ENCODE data around the gene UBR1. TPM values are rescaled to one million over a fixed set of nuclear protein-coding genes. Genes with fewer than 3 reads are reported as not detected.

The UBR1 gene
- polyA plus RNA-seq, 2 donors = 2.3 to 2.7 TPM

DNA sequence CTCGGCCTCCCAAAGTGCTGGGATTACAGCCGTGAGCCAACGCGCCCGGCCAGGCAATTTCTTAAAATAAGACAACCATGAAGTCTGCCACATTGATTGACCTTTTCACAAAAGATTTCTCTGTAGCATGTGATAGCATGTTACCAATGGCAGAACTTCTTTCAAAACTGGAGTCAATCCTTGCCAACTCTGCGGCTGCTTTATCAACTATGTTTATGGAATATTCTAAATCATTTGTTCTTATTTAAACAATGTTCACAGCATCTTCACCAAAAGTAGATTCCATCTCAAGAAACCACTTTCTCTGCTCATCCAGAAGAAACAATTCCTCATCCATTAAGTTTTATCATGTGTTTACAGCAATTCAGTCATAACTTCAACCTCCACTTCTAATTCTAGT is 9.4 kb downstream of the UBR1 start:
- Histone ChIP-seq H3K27me3 (ENCODE audit: control insufficient read depth in 1 of 2, insufficient read depth in 2 of 2, low read length in 2 of 2) (no peaks in the 10 kb centered on the region), H3K9me3 (ENCODE audit: control insufficient read depth in 2 of 2, insufficient read depth in 1 of 2, low read depth in 1 of 2, low read length in 1 of 2) (no peaks in the 10 kb centered on the region), H3K36me3 (ENCODE audit: control insufficient read depth in 2 of 2, insufficient read depth in 2 of 2, low read length in 1 of 2) (no peaks in the 10 kb centered on the region), H3K4me3 (ENCODE audit: low read depth in 1 of 2, low read length in 2 of 2) (no peak overlapping the region), H3K27ac (ENCODE audit: low read depth in 2 of 2, low read length in 1 of 2) (no peak overlapping the region), H3K4me1 (ENCODE audit: control insufficient read depth in 2 of 2, insufficient read depth in 2 of 2, low read length in 1 of 2) (no peaks in the 10 kb centered on the region)
- 58 to 67% methylated on average over 6 of the region's 6 CpGs for WGBS, 2 donors

DNA sequence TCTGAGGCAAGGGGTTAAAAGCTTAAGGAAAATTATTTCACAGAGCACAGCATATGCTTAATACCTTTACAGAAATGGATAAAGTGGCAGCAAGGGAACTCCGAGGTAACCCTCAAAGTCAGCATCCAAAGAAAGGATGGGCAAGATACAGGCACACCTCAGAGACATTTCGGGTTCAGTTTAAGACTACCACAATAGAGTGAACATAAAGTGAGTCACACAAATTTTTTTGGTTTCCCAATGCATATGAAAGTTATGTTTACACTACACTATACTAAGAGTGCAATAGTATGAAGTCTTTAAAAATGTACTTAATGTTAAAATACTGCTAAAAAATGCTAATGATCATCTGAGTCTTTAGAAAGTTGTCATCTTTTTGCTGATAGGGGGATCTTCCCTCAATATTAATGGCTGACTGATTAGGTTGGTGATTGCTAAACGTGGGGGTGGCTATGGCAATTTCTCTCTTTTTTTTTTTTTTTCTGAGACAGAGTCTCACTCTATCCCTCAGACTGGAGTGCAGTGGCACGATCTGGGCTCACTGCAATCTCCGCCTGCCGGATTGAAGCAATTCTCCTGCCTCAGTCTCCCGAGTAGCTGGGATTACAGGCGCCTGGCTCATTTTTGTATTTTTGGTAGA is 10.0 kb downstream of the UBR1 start:
- Histone ChIP-seq H3K27ac (ENCODE audit: low read depth in 2 of 2, low read length in 1 of 2) (no peak overlapping the region), H3K27me3 (ENCODE audit: control insufficient read depth in 1 of 2, insufficient read depth in 2 of 2, low read length in 2 of 2) (no peaks in the 10 kb centered on the region), H3K36me3 (ENCODE audit: control insufficient read depth in 2 of 2, insufficient read depth in 2 of 2, low read length in 1 of 2) (no peaks in the 10 kb centered on the region), H3K4me1 (ENCODE audit: control insufficient read depth in 2 of 2, insufficient read depth in 2 of 2, low read length in 1 of 2) (no peaks in the 10 kb centered on the region), H3K9me3 (ENCODE audit: control insufficient read depth in 2 of 2, insufficient read depth in 1 of 2, low read depth in 1 of 2, low read length in 1 of 2) (no peaks in the 10 kb centered on the region), H3K4me3 (ENCODE audit: low read depth in 1 of 2, low read length in 2 of 2) (no peak overlapping the region)
- WGBS, 2 donors = 78 to 80% methylated on average over 8 of the region's 8 CpGs

DNA sequence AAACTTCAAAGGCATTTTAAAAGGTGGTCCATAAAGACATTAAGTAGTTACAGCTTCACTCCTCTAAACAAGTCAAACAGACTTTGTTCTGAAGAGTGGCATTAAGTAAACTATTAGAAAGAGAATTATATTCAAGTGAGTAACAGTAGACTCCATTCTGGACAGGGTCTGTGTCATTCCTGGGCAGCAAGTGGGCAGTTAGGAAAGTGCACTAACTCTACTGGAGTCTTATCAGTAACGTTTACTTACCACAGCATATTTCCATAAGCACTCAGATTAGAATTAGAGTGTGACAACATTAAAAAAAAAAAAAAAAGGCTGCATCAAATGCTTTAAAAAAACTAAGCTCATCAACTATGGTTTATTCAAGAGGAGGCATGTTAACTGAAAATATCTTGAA is 10.6 kb downstream of the UBR1 start:
- Histone ChIP-seq H3K9me3 (ENCODE audit: control insufficient read depth in 2 of 2, insufficient read depth in 1 of 2, low read depth in 1 of 2, low read length in 1 of 2) (no peaks in the 10 kb centered on the region), H3K36me3 (ENCODE audit: control insufficient read depth in 2 of 2, insufficient read depth in 2 of 2, low read length in 1 of 2) (no peaks in the 10 kb centered on the region), H3K4me3 (ENCODE audit: low read depth in 1 of 2, low read length in 2 of 2) (no peak overlapping the region), H3K27me3 (ENCODE audit: control insufficient read depth in 1 of 2, insufficient read depth in 2 of 2, low read length in 2 of 2) (no peaks in the 10 kb centered on the region), H3K27ac (ENCODE audit: low read depth in 2 of 2, low read length in 1 of 2) (no peak overlapping the region), H3K4me1 (ENCODE audit: control insufficient read depth in 2 of 2, insufficient read depth in 2 of 2, low read length in 1 of 2) (no peaks in the 10 kb centered on the region)
- WGBS, 2 donors = 13 to 30% methylated on average over 1 of the region's 1 CpG

DNA sequence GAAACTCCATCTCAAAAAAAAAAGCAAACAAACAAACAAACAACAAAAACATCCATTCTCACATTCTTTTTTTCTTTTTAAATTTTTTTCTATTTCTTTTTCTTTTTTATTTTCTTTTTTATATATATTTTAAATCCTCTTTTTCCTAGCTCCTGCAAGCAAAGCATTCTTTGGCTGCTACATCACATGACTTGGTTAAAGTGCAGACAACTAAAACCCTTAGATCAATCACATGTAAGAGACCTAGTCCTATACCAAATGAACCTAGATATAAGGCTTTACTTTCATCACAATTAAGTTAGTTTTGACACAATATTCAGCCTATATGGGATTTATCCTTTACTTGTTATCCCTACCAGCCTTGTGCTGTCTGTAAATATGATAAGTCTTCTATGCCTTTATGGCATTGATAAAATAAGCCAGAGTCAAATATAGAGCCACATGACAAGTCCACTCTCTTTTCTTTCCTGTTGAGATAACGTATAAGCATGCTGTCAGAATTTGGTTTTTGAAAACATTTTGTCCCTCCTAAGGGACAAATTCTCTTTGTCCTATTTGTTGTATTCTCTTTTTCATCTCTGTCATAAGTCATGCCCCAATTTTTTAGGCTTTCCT is 11.3 kb downstream of the UBR1 start:
- Histone ChIP-seq H3K27ac (ENCODE audit: low read depth in 2 of 2, low read length in 1 of 2) (no peak overlapping the region), H3K27me3 (ENCODE audit: control insufficient read depth in 1 of 2, insufficient read depth in 2 of 2, low read length in 2 of 2) (no peaks in the 10 kb centered on the region), H3K36me3 (ENCODE audit: control insufficient read depth in 2 of 2, insufficient read depth in 2 of 2, low read length in 1 of 2) (no peaks in the 10 kb centered on the region), H3K9me3 (ENCODE audit: control insufficient read depth in 2 of 2, insufficient read depth in 1 of 2, low read depth in 1 of 2, low read length in 1 of 2) (no peaks in the 10 kb centered on the region), H3K4me3 (ENCODE audit: low read depth in 1 of 2, low read length in 2 of 2) (no peak overlapping the region), H3K4me1 (ENCODE audit: control insufficient read depth in 2 of 2, insufficient read depth in 2 of 2, low read length in 1 of 2) (no peaks in the 10 kb centered on the region)
- 72 to 81% methylated on average over 1 of the region's 1 CpG for WGBS, 2 donors

DNA sequence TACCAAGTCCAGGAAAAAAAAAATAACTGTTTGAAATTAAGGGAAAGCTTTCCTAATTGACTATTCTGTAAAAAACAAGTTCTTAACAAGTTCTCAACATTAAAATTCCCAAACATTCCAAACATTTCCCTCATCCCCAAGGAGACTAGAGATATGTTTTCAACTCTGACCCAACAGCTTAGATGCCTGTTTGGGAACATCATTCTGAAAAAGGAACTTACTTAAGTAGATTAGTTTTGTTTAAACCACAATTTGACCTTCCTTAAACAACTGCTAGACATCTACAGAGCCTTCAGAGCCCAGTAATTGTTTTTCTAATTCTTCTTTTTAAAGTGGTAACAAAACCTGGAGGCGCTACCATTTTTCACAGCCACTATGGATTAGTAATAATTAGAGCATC is 12.8 kb downstream of the UBR1 start:
- Histone ChIP-seq H3K4me1 (ENCODE audit: control insufficient read depth in 2 of 2, insufficient read depth in 2 of 2, low read length in 1 of 2) (no peaks in the 10 kb centered on the region), H3K4me3 (ENCODE audit: low read depth in 1 of 2, low read length in 2 of 2) (no peak overlapping the region), H3K27ac (ENCODE audit: low read depth in 2 of 2, low read length in 1 of 2) (no peak overlapping the region), H3K27me3 (ENCODE audit: control insufficient read depth in 1 of 2, insufficient read depth in 2 of 2, low read length in 2 of 2) (no peaks in the 10 kb centered on the region), H3K9me3 (ENCODE audit: control insufficient read depth in 2 of 2, insufficient read depth in 1 of 2, low read depth in 1 of 2, low read length in 1 of 2) (no peaks in the 10 kb centered on the region), H3K36me3 (ENCODE audit: control insufficient read depth in 2 of 2, insufficient read depth in 2 of 2, low read length in 1 of 2) (no peaks in the 10 kb centered on the region)
- WGBS, 2 donors = 79 to 82% methylated on average over 1 of the region's 1 CpG

DNA sequence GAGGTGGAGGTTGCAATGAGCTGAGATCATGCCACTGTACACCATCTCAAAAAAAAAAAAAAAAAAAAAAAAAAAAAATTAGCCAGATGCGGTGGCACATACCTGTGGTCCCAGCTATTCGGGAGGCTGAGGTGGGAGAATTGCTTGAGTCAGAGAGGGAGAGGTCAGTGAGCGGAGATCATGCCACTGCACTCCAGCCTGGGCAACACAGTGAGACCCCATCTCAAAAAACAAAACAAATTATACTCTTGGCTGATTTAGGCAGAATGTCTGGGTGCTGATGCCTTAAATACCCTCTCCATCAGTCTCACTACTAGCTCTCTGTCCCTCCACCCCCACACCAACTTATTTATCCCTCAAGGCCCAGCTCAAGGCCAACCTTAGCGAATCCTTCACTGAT is 14.0 kb downstream of the UBR1 start:
- Histone ChIP-seq H3K4me3 (ENCODE audit: low read depth in 1 of 2, low read length in 2 of 2) (no peak overlapping the region), H3K27me3 (ENCODE audit: control insufficient read depth in 1 of 2, insufficient read depth in 2 of 2, low read length in 2 of 2) (no peaks in the 10 kb centered on the region), H3K9me3 (ENCODE audit: control insufficient read depth in 2 of 2, insufficient read depth in 1 of 2, low read depth in 1 of 2, low read length in 1 of 2) (no peaks in the 10 kb centered on the region), H3K27ac (ENCODE audit: low read depth in 2 of 2, low read length in 1 of 2) (no peak overlapping the region), H3K36me3 (ENCODE audit: control insufficient read depth in 2 of 2, insufficient read depth in 2 of 2, low read length in 1 of 2) (no peaks in the 10 kb centered on the region), H3K4me1 (ENCODE audit: control insufficient read depth in 2 of 2, insufficient read depth in 2 of 2, low read length in 1 of 2) (no peaks in the 10 kb centered on the region)
- WGBS, 2 donors = 98% methylated on average over 4 of the region's 4 CpGs

DNA sequence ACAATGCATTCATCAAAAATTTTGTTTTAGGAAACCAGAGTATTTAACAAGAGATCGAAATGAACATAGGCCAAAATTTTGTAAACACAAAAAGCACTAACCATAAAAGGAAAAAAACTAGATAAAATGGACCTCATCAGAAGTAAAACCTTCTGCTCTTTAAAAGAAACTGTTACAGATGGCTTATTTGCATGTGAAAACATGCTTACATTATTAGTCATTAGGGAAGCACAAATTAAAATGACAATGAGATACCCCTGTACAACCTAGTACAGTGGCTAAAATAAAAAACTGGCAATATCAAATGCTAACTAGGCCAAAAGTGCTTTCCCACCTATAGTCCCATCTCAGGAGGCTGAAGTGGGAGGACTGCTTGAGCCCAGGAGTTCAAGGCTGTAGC is 19.3 kb downstream of the UBR1 start:
- WGBS, 2 donors = 57 to 62% methylated on average over 1 of the region's 1 CpG
- H3K4me1 ChIP-seq (ENCODE audit: control insufficient read depth in 2 of 2, insufficient read depth in 2 of 2, low read length in 1 of 2) = no peaks in the 10 kb centered on the region
- no peaks in the 10 kb centered on the region for H3K36me3 ChIP-seq (ENCODE audit: control insufficient read depth in 2 of 2, insufficient read depth in 2 of 2, low read length in 1 of 2)
- H3K9me3 ChIP-seq (ENCODE audit: control insufficient read depth in 2 of 2, insufficient read depth in 1 of 2, low read depth in 1 of 2, low read length in 1 of 2) = no peaks in the 10 kb centered on the region
- no peak overlapping the region for H3K27ac ChIP-seq (ENCODE audit: low read depth in 2 of 2, low read length in 1 of 2)
- H3K4me3 ChIP-seq (ENCODE audit: low read depth in 1 of 2, low read length in 2 of 2) = no peak overlapping the region
- H3K27me3 ChIP-seq (ENCODE audit: control insufficient read depth in 1 of 2, insufficient read depth in 2 of 2, low read length in 2 of 2) = no peaks in the 10 kb centered on the region

DNA sequence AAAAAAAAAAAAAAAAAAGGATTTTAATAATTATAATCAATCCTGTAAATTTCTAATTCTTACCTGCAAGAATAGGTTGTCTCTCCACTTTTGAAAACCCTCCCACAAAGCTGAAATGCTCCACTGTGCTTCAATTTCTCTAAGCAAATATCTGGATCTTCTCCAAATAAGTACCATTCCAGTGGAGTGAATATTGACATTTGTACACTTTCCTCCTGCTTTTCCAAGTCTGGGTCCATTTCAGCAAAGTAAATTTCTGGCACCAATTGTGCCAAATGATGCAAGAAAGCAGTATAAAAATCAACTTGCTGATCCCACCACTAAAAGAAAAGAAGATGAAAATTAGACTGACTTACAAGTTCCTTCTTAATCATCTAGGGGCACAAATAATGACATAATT is 19.9 kb downstream of the UBR1 start:
- no peaks in the 10 kb centered on the region for H3K36me3 ChIP-seq (ENCODE audit: control insufficient read depth in 2 of 2, insufficient read depth in 2 of 2, low read length in 1 of 2)
- H3K27me3 ChIP-seq (ENCODE audit: control insufficient read depth in 1 of 2, insufficient read depth in 2 of 2, low read length in 2 of 2) = no peaks in the 10 kb centered on the region

DNA sequence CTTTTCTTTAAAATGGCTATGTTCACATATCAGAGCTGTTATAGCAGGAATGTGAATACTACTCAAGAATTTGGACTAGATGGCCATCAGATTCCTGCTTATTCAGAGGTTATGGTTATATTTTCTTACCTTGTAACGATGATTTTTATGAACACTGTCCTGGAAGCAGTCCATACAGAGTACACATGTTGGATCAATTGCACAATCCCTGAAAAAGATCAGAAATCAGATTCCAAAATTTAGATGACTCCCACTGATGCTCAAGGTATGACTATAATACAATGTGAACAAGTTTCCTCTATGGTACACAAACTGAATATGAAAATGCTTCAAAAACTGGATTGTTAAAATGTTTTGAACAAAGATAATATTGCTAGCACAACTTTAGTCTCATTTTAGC is 23.3 kb downstream of the UBR1 start:
- WGBS, 2 donors = 90 to 95% methylated on average over 1 of the region's 1 CpG
- Histone ChIP-seq H3K4me3 (ENCODE audit: low read depth in 1 of 2, low read length in 2 of 2) (no peak overlapping the region), H3K27me3 (ENCODE audit: control insufficient read depth in 1 of 2, insufficient read depth in 2 of 2, low read length in 2 of 2) (no peaks in the 10 kb centered on the region), H3K9me3 (ENCODE audit: control insufficient read depth in 2 of 2, insufficient read depth in 1 of 2, low read depth in 1 of 2, low read length in 1 of 2) (no peaks in the 10 kb centered on the region), H3K36me3 (ENCODE audit: control insufficient read depth in 2 of 2, insufficient read depth in 2 of 2, low read length in 1 of 2) (no peaks in the 10 kb centered on the region), H3K27ac (ENCODE audit: low read depth in 2 of 2, low read length in 1 of 2) (no peak overlapping the region), H3K4me1 (ENCODE audit: control insufficient read depth in 2 of 2, insufficient read depth in 2 of 2, low read length in 1 of 2) (no peaks in the 10 kb centered on the region)

More for the DNA sequence above, 19.9 kb downstream of the UBR1 start:
- Histone ChIP-seq H3K9me3 (ENCODE audit: control insufficient read depth in 2 of 2, insufficient read depth in 1 of 2, low read depth in 1 of 2, low read length in 1 of 2) (no peaks in the 10 kb centered on the region), H3K4me3 (ENCODE audit: low read depth in 1 of 2, low read length in 2 of 2) (no peak overlapping the region), H3K4me1 (ENCODE audit: control insufficient read depth in 2 of 2, insufficient read depth in 2 of 2, low read length in 1 of 2) (no peaks in the 10 kb centered on the region), H3K27ac (ENCODE audit: low read depth in 2 of 2, low read length in 1 of 2) (no peak overlapping the region)

DNA sequence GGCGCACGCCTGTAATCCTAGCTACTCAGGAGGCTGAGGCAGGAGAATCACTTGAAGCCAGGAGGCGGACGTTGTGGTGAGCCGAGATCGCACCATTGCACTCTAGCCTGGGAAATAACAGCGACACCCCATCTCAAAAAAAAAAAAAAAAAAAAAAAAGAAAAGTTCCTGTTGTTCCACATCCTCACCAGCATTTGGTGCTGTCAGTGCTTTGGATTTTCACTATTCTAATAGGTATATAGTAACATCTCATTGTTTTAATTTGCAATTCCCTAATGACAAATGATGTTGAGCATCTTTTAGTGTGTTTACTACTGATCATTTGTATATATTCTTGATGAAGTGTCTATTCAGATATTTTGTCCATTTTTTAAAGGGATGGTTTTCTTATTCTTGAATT is 24.6 kb downstream of the UBR1 start:
- no peaks in the 10 kb centered on the region for H3K27me3 ChIP-seq (ENCODE audit: control insufficient read depth in 1 of 2, insufficient read depth in 2 of 2, low read length in 2 of 2)

More for the DNA sequence above, 24.6 kb downstream of the UBR1 start:
- Histone ChIP-seq H3K4me1 (ENCODE audit: control insufficient read depth in 2 of 2, insufficient read depth in 2 of 2, low read length in 1 of 2) (no peaks in the 10 kb centered on the region), H3K4me3 (ENCODE audit: low read depth in 1 of 2, low read length in 2 of 2) (no peak overlapping the region), H3K9me3 (ENCODE audit: control insufficient read depth in 2 of 2, insufficient read depth in 1 of 2, low read depth in 1 of 2, low read length in 1 of 2) (no peaks in the 10 kb centered on the region), H3K36me3 (ENCODE audit: control insufficient read depth in 2 of 2, insufficient read depth in 2 of 2, low read length in 1 of 2) (no peaks in the 10 kb centered on the region), H3K27ac (ENCODE audit: low read depth in 2 of 2, low read length in 1 of 2) (no peak overlapping the region)
- 97 to 98% methylated on average over 7 of the region's 7 CpGs for WGBS, 2 donors

All from esophagus (tissue), 2 donors.